ENCODE measurements around the gene DNAJA3. TPM values are rescaled to one million over a fixed set of nuclear protein-coding genes. Genes with fewer than 3 reads are reported as not detected.

DNAJA3 gene
- total and polyA plus RNA-seq, 2 experiments from 2014 or later = 47.2 to 51.0 TPM

DNA sequence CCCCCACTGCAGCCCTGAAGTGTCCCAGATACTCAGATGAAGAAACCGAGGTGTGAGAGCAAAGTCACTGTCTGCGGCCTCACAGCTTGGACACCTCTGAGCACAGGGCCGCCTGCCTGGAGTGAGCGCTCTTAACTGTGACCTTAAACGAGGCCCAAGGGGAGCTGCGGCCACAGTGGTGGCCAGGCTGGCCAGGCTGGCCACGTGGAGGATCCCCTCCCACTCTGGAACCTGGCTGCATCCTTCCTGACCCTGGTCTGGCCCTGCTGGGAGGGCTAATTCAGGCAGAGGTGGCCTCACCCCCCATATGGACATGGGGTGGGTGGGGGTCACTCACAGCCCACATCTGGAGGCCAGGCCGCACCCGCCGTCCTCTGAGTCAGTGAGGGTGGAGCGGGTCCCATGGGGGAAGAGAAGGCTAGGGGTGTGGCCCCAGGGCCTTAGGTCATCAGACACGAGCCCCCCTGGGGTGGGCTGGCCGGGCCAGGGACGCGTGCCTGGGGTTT lies 47.5 kb upstream of the DNAJA3 start:
- Histone ChIP-seq H3K9me3 (ENCODE audit: low read depth) (no peaks in the 10 kb centered on the region), H3K9me2 (ENCODE audit: insufficient read depth) (no peaks in the 10 kb centered on the region), H3K27ac (peak overlapping the region; percentile 100), H3K4me2 (ENCODE audit: unreplicated experiment) (peak overlapping the region; percentile 97), H3K9ac (peak overlapping the region; percentile 99), H3K4me1 (ENCODE audit: insufficient read depth) (peaks cover 62% of the 10 kb centered on the region), H3K4me3 (peak overlapping the region; percentile 47), H3K79me2 (ENCODE audit: insufficient read depth) (peaks cover 84% of the 10 kb centered on the region), H3F3A (ENCODE audit: insufficient read depth) (peaks cover 23% of the 10 kb centered on the region; the same call in 1 of the 2 replicates), H3K36me3 (ENCODE audit: low read depth) (peaks cover 7% of the 10 kb centered on the region; the same call in 1 of the 2 replicates), H3K27me3 (replicated peaks; ENCODE audit: insufficient read depth) (no peaks in the 10 kb centered on the region), H4K20me1 (ENCODE audit: insufficient read depth) (no peaks in the 10 kb centered on the region), H2AFZ (no peak overlapping the region)
- DNase-seq = peak; percentile 88
- WGBS, 2 experiments (ENCODE audit: low coverage in 1 of 2, low lambda C conversion rate in 2 of 2, missing lambda C conversion rate in 2 of 2) = 7 to 12% methylated on average over 13 to 15 of the region's 15 CpGs
- in situ Hi-C loops (cut with MboI) = no loop called here
- no peak for TF ChIP-seq EZH2 (IDR thresholded peaks at IDR 0.05; ENCODE audit: insufficient read depth, poor library complexity, severe bottlenecking)
- no peak for TF ChIP-seq EZH2phosphoT487 (IDR thresholded peaks at IDR 0.05; ENCODE audit: insufficient read depth, low read depth)

DNA sequence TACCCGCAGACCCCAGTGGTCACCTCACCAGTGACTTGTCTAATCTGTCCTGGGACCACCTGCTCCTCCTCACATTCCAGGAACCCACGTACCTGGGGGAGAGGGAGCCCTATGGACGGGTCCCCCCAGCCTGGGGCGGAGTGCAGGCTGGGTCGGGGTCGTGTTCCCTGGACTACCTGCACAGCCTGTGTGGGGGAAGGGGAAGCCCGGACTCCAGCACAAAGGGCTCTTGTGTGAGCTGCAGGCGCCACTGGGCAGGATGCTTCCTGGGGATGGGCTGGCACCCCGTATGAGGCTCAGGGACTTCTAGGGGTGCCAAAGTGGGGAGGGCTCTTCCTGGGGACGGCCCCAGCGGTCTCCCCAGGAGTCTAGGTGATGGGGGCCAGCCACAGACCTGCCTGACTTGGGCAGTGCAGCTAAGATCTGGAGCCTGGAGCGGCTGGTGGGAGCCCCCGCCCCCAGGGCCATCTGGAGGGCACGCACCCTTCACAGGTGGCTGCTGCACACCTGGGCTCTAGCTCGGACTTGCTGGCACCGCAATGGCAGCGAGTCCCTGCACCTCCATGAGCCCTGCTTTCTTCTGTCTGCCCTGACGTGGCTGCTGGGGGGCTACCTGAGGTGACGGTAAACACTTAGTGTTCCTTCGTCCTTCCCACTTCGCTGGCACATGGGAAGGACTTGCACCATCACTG lies 46.5 kb upstream of the DNAJA3 start:
- DNase-seq = no peak
- 85% methylated on average over 18 to 21 of the region's 21 CpGs for WGBS, 2 experiments (ENCODE audit: low coverage in 1 of 2, low lambda C conversion rate in 2 of 2, missing lambda C conversion rate in 2 of 2)
- H3K4me3 ChIP-seq = no peak overlapping the region
- TF ChIP-seq EZH2phosphoT487 (IDR thresholded peaks at IDR 0.05; ENCODE audit: insufficient read depth, low read depth) (no peak), EZH2 (IDR thresholded peaks at IDR 0.05; ENCODE audit: insufficient read depth, poor library complexity, severe bottlenecking) (no peak)
- peak overlapping the region; percentile 100 for H3K27ac ChIP-seq
- peaks cover 75% of the 10 kb centered on the region for H3K79me2 ChIP-seq (ENCODE audit: insufficient read depth)
- peaks cover 32% of the 10 kb centered on the region for H3F3A ChIP-seq (ENCODE audit: insufficient read depth)
- H3K9ac ChIP-seq = peak overlapping the region; percentile 99
- H3K9me3 ChIP-seq (ENCODE audit: low read depth) = no peaks in the 10 kb centered on the region
- in situ Hi-C loops (cut with MboI) = no loop called here
- no peaks in the 10 kb centered on the region for H4K20me1 ChIP-seq (ENCODE audit: insufficient read depth)
- H3K36me3 ChIP-seq (ENCODE audit: low read depth) = peaks cover 7% of the 10 kb centered on the region; the same call in 1 of the 2 replicates
- no peaks in the 10 kb centered on the region for H3K27me3 ChIP-seq (replicated peaks; ENCODE audit: insufficient read depth)
- H3K4me2 ChIP-seq (ENCODE audit: unreplicated experiment) = no peak overlapping the region
- no peaks in the 10 kb centered on the region for H3K9me2 ChIP-seq (ENCODE audit: insufficient read depth)
- H2AFZ ChIP-seq = no peak overlapping the region
- peaks cover 72% of the 10 kb centered on the region for H3K4me1 ChIP-seq (ENCODE audit: insufficient read depth)

DNA sequence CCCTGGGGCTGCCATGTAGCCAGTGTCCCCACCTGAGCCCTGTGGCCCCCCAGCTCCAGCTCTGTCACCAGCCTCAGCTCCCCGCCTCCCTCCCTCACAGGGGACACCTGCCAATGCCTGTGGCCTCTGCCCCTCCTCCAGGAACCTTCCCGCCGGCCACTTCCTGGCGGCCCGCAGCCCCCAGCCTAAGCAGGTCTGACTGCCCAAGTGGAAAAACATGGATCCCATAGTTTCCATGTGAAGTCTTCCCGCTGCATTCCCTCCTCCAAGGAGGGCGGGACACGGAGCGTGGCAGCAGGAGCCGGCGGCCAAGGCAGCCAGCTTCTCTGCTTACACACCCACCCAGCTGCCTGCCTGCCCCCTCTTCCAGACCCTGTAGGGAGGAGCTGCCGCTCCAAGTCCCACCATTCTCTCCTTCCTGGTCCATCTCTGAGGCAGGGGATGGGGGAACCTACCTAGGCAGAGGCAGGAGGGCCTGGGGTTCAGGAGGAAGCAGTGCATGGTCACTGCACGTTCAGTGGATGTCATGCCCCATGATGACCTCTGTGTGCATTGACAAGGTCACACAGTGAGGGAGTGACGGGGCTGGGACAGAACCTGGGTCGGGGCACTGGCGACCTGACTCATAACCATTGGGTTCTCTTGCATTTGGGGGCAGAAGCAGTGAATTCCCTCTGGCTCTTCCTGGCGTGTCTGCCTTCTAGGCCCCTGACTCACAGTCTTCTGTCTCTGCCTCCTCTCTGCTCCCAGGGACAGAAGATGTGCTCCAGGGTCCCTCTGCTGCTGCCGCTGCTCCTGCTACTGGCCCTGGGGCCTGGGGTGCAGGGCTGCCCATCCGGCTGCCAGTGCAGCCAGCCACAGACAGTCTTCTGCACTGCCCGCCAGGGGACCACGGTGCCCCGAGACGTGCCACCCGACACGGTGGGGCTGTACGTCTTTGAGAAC lies 45.3 kb upstream of the DNAJA3 start:
- DNase-seq = peak; percentile 73
- Histone ChIP-seq H3K4me3 (no peak overlapping the region), H3K79me2 (ENCODE audit: insufficient read depth) (peaks cover 62% of the 10 kb centered on the region), H3K9me3 (ENCODE audit: low read depth) (no peaks in the 10 kb centered on the region), H3K9me2 (ENCODE audit: insufficient read depth) (no peaks in the 10 kb centered on the region), H3K9ac (peak overlapping the region; percentile 41), H3K4me2 (ENCODE audit: unreplicated experiment) (no peak overlapping the region), H3F3A (ENCODE audit: insufficient read depth) (peaks cover 29% of the 10 kb centered on the region), H3K27ac (peak overlapping the region; percentile 100), H3K27me3 (replicated peaks; ENCODE audit: insufficient read depth) (no peaks in the 10 kb centered on the region), H3K36me3 (ENCODE audit: low read depth) (peaks cover 7% of the 10 kb centered on the region; the same call in 1 of the 2 replicates), H2AFZ (no peak overlapping the region), H4K20me1 (ENCODE audit: insufficient read depth) (no peaks in the 10 kb centered on the region), H3K4me1 (ENCODE audit: insufficient read depth) (peaks cover 71% of the 10 kb centered on the region)
- no peak for TF ChIP-seq EZH2 (IDR thresholded peaks at IDR 0.05; ENCODE audit: insufficient read depth, poor library complexity, severe bottlenecking)
- 41 to 51% methylated on average over 20 to 26 of the region's 26 CpGs for WGBS, 2 experiments (ENCODE audit: low coverage in 1 of 2, low lambda C conversion rate in 2 of 2, missing lambda C conversion rate in 2 of 2)
- in situ Hi-C loops (cut with MboI) = no loop called here
